ENCODE results near the gene CDH23. TPM values are rescaled to one million over a fixed set of nuclear protein-coding genes. Genes with fewer than 3 reads are reported as not detected.

CDH23 gene
- total RNA-seq, 4 donors from 2014 or later: 0.72 to 4.1 (median 2.2) TPM

GRCh38 chr10:71578069-71578468, 181.3 kb downstream of the CDH23 start:
- H3K27me3 ChIP-seq: no peaks in the 10 kb centered on the region
- DNase-seq (ENCODE audit: low spot score in 2 of 2): no peak
- no peaks in the 10 kb centered on the region for H3K9me3 ChIP-seq
- TF ChIP-seq CTCF (IDR thresholded peaks at IDR 0.05): no peak
- 87% methylated on average over 10 of the region's 10 CpGs for WGBS
- no peak overlapping the region for H3K27ac ChIP-seq
- peaks cover 14% of the 10 kb centered on the region for H3K4me1 ChIP-seq
- H3K36me3 ChIP-seq: no peaks in the 10 kb centered on the region
- no peak overlapping the region for H3K4me3 ChIP-seq

- Histone ChIP-seq H3K27me3 (no peaks in the 10 kb centered on the region), H3K36me3 (no peaks in the 10 kb centered on the region)
- TF ChIP-seq CTCF (IDR thresholded peaks at IDR 0.05): no peak
- no peak for TF ChIP-seq POLR2A (IDR thresholded peaks at IDR 0.05)
- TF ChIP-seq EP300 (IDR thresholded peaks at IDR 0.05): no peak
- TF ChIP-seq POLR2AphosphoS5 (IDR thresholded peaks at IDR 0.05): no peak
Observed at GRCh38 chr10:71579668-71580067, 182.9 kb downstream of the CDH23 start.

GRCh38 chr10:71580415-71580814, 183.7 kb downstream of the CDH23 start:
- WGBS: 79% methylated on average over 2 of the region's 2 CpGs
- H3K27ac ChIP-seq: no peak overlapping the region
- no peak for TF ChIP-seq EP300 (IDR thresholded peaks at IDR 0.05)
- TF ChIP-seq POLR2A (IDR thresholded peaks at IDR 0.05): no peak
- no peak for TF ChIP-seq CTCF (IDR thresholded peaks at IDR 0.05)
- TF ChIP-seq POLR2AphosphoS5 (IDR thresholded peaks at IDR 0.05): no peak
- H3K27me3 ChIP-seq: no peaks in the 10 kb centered on the region
- DNase-seq (ENCODE audit: low spot score in 2 of 2): no peak
- no peaks in the 10 kb centered on the region for H3K9me3 ChIP-seq
- peaks cover 11% of the 10 kb centered on the region for H3K4me1 ChIP-seq
- no peak overlapping the region for H3K4me3 ChIP-seq
- H3K36me3 ChIP-seq: no peaks in the 10 kb centered on the region

More at GRCh38 chr10:71579668-71580067, 182.9 kb downstream of the CDH23 start:
- no peak overlapping the region for H3K4me3 ChIP-seq
- no peaks in the 10 kb centered on the region for H3K9me3 ChIP-seq
- H3K4me1 ChIP-seq: peaks cover 14% of the 10 kb centered on the region
- 86% methylated on average over 4 of the region's 5 CpGs for WGBS
- DNase-seq (ENCODE audit: low spot score in 2 of 2): no peak
- H3K27ac ChIP-seq: no peak overlapping the region

- H3K27me3 ChIP-seq: no peaks in the 10 kb centered on the region
- no peaks in the 10 kb centered on the region for H3K9me3 ChIP-seq
- no peaks in the 10 kb centered on the region for H3K36me3 ChIP-seq
- peaks cover 6% of the 10 kb centered on the region for H3K4me1 ChIP-seq
- no peak overlapping the region for H3K4me3 ChIP-seq
- WGBS: 92% methylated on average over 2 of the region's 2 CpGs
- DNase-seq (ENCODE audit: low spot score in 2 of 2): no peak
- TF ChIP-seq CTCF (IDR thresholded peaks at IDR 0.05) (no peak), EP300 (IDR thresholded peaks at IDR 0.05) (no peak), POLR2AphosphoS5 (IDR thresholded peaks at IDR 0.05) (no peak), POLR2A (IDR thresholded peaks at IDR 0.05) (no peak)
- H3K27ac ChIP-seq: no peak overlapping the region
Observed at GRCh38 chr10:71580926-71581325, 184.2 kb downstream of the CDH23 start.

GRCh38 chr10:71581376-71581775, 184.7 kb downstream of the CDH23 start:
- WGBS: 20% methylated on average over 1 of the region's 3 CpGs
- Histone ChIP-seq H3K27ac (no peak overlapping the region), H3K9me3 (no peaks in the 10 kb centered on the region), H3K36me3 (no peaks in the 10 kb centered on the region), H3K4me3 (no peak overlapping the region), H3K4me1 (peaks cover 2% of the 10 kb centered on the region), H3K27me3 (no peaks in the 10 kb centered on the region)
- TF ChIP-seq POLR2A (IDR thresholded peaks at IDR 0.05) (no peak), POLR2AphosphoS5 (IDR thresholded peaks at IDR 0.05) (no peak), CTCF (IDR thresholded peaks at IDR 0.05) (no peak), EP300 (IDR thresholded peaks at IDR 0.05) (no peak)
- no peak for DNase-seq (ENCODE audit: low spot score in 2 of 2)

All from suprapubic skin (tissue), 4 donors.